ENCODE data around the gene GPC6. TPM values are rescaled to one million over a fixed set of nuclear protein-coding genes. Genes with fewer than 3 reads are reported as not detected.
"Not testable (repeated sequence)": the region's sequence is repeated elsewhere in the genome, so short reads cannot be mapped to it uniquely, and the experiment has no call there.

GPC6 gene
- polyA plus RNA-seq, 3 donors, result 54.9 to 59.5 (median 55.3) TPM

DNA sequence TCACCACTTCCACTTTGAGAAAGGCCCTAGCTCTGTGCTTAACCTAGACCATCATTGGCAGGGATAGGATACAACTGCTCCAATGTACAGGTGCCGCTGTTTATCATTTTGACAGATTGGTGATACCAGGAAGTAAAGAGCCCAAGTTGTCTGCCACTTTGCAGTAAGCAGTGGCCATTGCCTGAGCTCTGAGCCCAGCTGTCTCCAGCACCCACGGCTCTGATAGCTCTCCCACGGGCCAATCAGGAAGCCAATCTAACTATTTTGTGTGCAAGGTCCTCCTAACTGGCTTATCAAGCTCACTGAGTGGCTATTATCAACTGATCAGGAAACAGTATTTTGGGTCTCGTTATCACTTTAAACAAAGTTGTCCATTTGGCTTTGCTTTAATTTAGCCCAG is 1071.7 kb downstream of the GPC6 start:
- no peak for DNase-seq

DNA sequence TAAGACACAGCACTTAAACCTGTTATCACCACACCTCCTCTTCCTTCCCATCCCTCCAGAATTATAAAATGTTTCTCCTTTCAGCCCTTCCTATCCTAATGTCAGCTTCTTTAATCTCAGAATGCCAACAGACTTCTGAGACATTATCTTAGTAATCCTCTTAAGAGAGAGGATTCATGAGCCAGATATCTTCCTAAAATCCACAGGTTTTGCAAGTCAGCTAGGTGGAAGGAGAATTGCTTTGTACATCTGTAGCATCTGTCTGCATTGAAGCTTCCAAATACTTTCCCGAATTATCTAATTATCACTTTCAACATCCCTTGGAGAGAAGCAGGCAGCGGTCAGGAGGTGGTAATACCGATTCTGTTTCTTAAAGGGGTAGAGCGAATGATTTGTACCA is 1073.8 kb downstream of the GPC6 start:
- no peak for DNase-seq

DNA sequence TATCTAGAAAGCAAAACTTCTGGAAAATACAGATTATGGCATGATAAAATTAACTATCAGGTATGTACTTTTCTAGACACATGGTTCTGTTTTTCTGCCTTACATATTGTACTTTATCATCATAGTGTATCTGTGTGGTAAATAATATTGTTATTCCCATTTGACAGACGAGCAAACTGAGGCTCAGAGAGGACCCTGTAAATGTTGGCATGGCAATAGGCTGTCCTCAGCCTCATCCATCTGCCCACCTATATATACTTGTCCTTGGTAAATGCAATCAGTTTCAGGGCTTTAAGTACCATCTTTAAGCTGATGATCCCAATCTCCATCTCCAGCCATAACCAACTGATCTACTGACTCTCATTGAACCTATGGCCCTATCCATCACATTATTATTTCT is 1074.9 kb downstream of the GPC6 start:
- DNase-seq, result no peak

DNA sequence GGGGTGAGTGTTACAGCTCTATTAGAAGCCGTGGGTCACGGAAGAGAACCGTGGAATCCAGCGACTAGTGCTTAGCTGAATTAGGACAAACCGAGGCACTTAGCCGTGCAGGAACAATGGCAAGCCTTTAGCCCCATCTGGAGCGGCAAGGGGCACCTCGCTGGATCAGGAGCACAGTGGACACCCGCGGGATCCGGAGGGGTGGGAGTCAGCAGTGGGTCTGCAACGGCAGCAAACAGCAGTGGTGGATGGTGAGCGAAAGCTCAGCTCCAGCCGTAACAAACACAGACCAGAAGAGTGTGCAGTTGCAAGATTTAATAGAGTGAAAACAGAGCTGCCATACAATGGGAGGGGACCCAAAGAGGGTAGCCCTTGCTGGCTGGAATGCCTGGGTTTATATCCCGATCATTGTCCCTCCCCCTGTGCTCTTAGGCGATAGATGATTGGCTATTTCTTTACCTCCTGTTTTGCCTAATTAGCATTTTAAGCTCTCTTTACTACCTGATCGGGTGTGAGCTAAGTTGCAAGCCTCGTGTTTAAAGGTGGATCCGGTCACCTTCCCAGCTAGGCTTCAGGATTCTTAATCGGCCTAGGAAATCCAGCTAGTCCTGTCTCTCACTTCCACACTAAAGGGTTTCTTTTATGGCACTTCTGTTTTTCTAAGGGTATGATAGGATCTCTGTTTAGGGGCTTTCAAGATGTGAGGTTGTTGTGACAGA is 1076.4 kb downstream of the GPC6 start:
- DNase-seq, result not testable (repeated sequence)

DNA sequence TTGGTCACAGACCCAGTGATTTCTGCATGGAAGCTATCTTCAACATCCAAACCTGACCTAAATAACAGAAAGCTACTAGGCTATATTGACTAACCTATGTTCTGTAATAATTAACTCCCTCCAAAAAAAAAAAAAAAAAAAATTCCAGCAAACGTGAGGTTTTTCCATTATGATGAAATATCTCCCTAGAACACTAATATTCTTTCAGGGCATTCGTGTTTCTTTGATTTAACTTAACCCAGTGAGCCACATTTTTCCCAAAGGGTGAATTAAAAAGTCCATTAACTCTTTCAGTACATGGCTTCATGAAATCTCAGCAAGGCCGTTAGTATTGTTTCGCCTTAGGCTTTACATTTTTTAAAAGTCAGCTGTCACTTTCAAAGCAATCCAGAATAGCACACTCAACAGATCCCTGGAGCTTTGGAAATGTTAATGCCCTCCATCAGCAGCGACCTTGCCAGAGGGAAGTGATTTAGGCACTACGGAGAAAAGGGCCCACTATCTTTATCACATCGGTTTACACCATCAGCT is 1077.1 kb downstream of the GPC6 start:
- no peak for DNase-seq

DNA sequence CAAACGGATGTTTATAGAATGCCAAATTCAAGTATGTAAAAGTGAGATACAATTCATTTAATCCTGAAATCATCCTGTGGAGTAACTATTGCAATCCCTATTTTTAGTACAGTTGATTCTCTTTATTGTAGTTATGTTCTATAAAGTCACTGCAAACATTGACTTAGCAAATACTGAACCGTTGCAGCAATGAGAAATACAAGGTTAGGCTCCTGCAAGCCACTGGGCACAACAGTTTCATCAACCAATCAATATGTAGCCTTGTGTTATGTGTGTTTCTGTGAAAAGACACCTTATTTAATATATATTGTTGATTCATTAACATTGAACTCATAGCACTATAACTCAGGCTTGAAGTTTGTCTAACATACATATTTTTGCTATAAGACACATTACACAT is 1078.4 kb downstream of the GPC6 start:
- no peak for DNase-seq

DNA sequence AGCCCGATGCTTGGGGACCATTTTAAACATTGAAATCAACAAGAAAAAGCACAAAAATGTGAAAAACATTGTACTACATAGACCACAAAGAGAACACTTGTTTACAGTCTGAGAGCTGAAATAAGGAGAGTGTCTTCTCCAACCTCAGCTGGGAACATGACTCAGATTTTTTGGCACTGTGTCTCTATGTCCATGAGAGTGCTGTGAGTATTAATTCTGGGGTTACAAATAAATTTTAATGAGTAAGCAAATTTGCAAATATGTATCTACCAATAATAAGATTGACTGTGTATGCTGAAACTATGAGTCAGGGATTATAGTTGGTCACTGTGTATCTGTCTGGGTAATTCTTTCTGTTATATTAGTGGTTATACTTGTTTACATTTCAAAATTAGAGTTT is 1078.9 kb downstream of the GPC6 start:
- no peak for DNase-seq

DNA sequence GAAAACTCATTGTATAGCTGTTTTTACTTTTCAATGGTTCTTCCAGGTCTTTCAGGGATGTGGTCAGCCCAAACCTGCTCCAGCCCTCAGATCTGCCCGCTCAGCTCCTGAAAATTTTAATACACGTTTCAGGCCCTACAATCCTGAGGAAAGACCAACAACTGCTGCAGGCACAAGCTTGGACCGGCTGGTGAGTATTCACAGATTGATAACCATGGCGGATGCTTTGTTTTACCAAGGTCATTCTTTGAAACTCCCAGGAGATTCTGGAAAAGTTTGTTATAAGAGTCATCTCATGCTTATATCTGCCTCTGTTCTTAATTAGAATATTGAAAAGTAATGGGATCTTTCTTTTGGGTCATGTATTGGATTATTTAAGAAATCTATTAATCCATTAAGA is 1079.3 kb downstream of the GPC6 start:
- DNase-seq, result no peak

DNA sequence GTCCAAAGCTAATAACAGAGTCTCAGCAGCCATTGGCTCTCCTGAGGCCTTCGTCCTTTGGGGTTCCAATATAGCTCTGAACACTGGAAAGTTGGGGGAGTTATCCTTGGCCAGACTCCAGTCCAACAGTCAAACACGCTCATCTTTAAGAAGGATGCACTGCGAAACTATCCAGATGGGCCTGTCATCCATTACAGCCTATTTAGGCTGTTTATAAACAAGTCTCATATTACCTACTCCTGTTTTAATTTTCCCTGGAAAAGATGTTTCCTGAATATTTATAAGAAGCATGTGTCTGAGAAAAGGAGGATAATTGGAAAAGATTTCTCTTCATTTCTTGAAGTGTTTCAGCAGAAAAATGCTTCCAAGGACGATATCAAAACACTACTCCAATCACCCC is 1082.2 kb downstream of the GPC6 start:
- DNase-seq, result no peak

DNA sequence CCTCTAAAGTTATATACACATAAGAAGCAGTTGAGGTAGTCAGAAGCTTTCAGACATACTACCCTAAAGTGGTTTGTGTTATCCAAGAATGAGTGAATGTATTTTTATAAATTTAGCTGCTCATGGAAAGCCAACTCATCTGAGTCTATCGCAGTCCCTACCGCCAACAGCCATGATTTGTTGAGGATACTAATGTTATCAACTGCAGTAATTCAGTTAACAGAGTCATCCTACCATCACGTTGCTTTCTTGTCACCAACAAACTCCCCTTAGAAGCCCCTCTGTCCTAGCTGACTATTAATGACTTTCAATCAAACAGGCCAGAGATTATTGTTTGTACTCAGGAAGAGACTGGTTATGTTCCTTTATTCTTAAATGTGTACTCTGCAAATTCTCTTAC is 1083.0 kb downstream of the GPC6 start:
- DNase-seq, result no peak

DNA sequence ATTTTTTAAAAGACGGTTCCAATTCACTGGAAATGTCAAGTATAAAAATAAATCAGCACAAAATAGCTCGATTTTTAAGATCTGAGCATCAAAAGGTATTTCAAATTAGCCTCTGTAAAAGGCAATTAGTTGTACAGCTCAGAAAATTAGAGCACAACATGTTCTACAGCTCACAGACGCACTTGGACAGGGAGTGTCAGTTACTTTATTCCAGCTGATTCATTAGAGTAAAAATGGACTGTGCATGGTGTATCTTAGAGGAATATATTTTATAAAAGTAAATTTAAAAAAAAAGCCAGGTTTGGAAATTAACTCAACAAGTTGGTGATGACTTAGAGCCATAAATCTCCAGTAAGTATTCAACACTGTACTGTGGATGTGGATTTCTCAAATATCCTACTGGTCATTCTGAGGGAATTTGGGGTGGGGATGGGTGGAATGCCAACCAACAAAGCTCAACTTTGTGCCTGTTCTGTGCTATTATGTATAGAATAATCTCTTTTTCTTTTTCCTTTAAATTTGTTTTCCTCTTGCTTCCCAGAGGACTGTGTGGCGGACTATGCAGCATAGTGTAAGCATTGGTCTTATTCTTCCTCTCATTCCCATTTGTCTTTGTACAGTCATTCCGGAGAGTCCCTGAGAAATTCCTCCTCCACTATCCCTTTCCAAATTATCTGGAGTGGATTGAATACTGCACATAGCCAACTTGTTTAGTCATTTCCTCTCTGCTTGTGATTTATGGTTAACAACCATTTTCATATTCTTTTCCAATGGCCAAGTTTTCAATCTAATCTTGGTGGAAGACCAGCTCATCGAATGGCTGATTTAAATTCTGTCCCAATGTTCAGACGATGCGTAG is 1083.6 kb downstream of the GPC6 start:
- DNase-seq, result no peak

DNA sequence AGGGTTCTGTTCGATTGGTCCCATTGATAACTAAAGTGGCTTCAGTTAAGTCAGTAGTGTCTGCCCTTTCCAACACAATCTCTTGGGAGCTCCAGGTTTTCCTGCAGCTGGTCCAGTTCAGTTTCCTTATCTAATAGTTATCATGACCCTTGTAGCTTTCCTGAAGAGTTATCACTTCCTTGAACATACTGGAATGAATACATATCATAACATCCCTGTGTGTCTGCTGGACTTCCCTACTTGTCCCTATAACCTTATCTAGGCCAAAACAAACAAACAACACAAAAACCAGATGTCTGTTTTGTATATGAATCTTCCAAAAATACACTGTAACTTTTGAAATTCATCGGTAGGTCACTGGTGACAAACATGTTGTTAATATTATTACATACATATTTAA is 1085.3 kb downstream of the GPC6 start:
- DNase-seq, result no peak

DNA sequence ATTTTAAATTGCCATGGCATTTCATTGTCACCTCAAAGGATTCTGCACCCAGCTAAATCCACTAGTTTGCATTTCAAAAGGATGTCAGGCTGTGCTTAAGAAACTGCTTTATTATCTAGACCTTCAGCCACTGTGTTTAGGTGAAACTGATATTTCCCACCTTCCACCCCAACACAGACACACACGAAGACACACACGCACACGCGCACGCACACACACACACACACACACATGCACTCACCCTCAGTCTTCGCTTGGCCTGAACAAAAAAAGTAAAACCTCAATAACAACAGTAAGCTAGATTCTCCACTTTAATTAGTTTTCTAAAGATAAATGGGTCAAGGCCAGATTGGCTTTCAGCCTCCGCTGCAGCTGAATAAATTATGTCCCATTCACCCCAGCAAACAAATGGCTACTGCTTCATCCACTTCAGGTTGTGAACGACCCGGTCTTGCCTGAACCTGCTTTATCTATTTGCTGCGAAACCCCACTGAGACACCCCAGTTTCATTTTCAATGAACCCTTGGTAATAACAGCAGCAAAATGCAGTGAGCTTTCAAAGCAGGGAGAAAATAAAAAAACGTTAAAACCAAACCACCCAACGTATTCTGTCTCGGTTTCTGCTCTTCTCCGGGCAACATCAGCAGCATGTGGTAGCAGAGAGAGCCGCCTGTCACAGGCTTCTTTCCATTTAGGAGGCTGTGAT is 1086.1 kb downstream of the GPC6 start:
- DNase-seq, result peak; percentile 42

DNA sequence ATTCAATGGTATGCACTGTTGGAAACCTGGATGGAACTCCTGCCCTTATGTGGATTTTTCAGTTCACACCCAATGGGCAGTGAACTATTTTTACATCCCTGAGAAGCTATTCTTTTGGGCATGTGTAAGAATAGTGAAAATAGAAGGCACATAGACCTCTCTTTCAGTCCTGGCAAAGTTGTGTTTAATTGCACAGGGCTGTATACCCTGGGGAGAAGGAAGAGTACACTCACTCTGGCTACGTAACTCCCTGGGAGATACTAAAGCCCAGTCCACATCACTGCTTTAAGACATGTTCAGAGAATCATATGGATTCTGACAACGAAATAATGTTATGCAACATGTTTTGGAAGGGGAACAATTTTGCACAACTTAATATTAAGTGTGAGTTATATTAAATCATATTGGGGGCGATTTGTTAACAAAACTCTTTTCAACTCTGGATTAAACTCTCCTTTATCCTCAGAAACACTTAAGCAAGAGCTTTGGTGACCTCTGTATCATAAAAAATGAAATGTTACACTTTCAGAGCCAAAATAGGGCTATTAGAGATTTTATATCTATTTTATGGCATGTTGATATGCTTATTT is 1086.8 kb downstream of the GPC6 start:
- no peak for DNase-seq

DNA sequence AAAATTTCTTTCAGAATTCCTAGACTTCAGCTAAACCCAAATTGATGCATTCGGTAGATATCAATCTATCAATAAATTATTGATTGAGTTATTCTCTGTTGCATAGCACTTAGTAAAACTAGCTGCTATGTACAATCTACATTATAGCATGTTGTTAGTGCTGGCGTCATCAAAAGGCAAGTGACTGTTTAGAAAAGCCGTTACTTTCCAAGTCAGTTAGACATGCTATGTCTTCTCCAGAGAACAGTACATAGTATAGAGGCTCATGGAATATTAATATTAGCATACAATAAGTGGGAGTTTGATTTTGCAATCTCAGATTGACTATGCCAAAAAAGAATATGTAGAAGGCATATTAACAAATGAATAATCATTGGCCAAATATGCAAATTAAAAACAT is 1087.3 kb downstream of the GPC6 start:
- no peak for DNase-seq

DNA sequence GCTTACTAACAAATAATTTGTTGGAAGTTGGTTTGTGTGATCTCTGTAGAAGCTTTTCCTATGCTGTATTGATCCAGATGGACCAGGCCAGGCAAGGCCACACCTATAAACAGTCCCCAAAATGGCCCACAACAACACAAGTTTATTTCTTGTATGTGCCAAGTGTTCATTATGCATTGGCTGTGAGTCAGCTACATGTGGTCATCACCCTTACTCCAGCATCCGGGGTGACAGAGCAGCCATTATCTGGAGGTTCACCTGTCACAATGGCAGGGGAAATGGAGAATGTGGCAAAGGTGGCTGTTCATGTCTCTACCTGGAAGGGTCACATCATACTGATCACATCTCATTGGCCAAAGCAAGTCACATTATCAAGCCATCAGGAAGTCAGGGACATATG is 1088.6 kb downstream of the GPC6 start:
- no peak for DNase-seq

DNA sequence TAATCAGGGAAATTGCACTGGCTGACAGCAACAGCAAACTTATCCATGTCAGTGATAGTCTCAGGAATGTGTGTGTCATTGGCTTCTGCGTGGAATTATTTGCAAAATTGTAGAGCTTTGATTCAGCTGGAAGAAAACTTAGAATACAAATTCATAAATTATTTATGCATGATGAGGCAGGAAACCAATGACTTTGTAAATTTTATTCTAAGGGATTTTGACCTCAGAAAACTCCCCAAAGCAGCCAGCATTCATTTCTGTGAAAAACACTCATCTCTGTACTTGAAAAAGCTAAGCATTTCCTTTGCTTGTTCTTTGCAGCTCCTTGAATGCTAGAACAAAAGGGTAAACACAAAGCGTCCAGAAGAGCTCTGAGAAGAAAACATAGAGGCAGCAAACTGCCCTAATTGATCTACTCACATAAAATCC is 1090.5 kb downstream of the GPC6 start:
- DNase-seq, result no peak

DNA sequence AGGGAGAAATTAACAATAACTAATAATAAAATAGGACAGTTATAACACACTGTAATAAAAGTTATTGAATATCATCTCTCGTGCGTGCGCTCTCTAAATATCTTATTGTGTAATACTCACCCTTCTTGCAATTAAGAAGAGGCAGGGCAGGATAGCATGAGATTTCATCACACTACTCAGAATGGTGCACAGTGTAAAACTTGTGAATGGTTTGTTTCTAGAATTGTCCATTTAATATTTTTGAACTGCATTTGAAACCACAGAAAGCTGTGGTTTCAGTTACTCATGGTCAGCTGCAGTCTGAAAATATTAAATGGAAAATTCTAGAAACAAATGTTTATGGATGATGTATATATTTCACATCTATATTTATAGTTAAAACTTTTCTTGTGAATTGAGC is 1091.8 kb downstream of the GPC6 start:
- no peak for DNase-seq

DNA sequence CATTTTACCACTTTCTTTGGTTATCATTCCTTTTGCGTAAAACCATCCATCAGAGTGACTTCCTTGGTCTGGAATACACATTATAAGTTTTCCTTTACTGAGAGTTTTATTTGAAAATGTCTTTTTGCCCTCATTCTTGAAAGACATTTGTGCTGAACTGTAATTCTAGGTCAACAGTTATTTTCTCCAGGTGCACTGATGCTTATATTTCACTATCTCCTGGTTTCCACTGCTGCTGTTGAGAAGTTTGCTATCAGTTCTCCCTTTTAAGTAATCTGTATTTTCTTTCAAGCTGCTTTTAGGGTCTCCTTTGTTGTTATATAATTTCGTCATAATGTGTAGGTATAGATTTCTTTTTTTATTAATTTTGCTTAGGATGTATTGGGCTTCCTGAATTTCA is 1092.9 kb downstream of the GPC6 start:
- no peak for DNase-seq

DNA sequence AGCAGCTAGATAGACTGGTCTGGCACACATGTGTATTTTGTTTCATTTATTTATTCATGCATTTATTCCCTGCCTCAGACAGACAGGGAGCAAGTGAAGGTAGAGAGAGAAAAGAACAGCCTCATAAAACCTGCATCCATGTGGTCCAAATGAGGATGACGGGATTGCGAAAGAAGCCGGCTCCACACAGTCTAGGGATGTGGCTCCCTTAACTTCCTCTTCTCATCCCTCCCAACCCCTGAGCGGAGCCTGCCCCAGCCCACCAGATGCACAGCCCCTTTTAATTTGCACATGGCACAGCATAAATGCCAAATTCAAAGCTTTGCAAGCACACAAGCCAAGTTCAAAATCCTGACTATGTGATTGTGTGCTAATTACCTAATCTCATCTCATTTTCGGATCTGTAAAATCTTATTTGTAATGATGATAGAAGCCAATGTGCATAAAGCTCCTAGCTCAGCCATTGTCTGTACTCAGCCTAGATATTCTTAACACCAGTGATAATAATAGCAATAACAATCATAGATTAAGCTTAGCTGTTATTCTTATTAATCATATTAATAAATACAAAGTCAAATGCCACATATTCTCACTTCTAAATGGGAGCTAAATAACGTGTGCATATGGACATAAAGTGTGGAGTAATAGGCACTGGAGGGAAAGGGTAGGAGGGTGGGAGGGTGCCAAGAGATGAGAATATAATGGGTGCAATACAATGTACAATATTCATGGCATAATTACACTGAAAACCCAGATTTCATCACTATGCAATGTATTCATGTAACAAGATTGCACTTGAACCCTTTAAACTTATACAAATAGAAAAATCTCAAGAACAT is 1096.5 kb downstream of the GPC6 start:
- DNase-seq, result no peak

Measured in renal pelvis (tissue), 4 donors.